CD4-positive, alpha-beta T cell treated with Interleukin-21 for 1 hour (primary cell): ENCODE measurements around the gene SLC24A4.
"Not testable (repeated sequence)": the region's sequence is repeated elsewhere in the genome, so short reads cannot be mapped to it uniquely, and the experiment has no call there.

Source experiments
- DNase-seq: peaks from one replicate; pipeline ENCODE4 v3.0.0-alpha.2; 2020

Gene SLC24A4

DNA sequence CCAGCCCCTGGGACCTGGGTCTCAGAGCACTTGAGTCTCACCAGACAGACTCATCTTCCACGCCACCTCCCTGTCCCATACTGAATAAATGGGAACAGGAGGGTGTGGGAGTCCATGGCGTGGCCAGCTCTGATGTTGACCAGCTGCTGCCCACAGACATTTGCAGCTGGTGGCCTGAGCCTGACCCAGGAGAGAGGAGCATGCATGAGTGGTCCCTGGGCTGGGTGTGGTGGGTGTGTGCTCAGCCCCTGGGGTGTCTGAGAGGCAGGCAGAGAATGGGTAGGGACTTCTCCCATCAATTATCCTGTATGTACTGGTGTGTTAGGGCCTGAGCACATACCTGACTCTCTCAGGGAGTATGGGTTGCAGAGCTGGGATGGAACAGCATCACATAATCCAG is 49.3 kb downstream of the SLC24A4 start:
- DNase-seq = no peak

DNA sequence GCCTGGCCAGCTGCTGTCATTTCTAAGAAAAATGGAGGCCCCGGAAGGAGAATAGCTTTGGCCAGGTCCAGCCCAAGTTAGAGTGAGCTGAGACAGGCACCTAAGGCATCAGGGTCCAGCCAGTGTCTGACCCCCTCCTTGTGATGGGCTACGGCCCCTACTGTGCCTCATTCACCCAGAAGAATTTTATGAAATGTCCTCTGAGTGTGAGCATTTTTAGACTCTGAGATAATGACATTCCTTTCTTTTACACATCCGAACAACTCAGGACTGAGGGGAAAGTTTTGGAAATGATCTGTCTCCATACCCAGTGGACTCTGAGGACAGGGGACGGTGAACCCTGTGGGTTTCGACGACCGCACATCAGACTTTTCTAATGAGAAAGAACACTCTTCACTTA is 50.4 kb downstream of the SLC24A4 start:
- DNase-seq = no peak

DNA sequence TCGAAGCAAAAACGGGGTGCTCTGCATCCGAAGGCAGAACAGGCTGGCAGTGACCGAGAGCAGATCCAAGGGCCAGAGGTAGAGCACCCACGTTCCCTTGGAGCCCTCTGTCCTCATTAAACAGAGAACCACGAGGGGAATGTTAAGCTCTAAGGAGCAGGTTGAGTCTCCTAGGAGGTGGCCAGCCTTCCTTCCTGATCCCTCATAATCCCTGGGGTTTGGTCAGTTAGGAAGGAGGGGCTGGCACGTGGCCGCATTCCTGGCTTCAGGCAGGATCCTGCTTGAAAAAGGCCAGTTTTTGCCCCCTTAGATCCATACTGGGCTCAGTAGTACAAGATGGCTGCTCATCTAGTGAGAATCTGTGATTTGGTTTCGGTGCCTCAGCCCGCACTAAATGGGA is 57.2 kb downstream of the SLC24A4 start:
- no peak for DNase-seq

DNA sequence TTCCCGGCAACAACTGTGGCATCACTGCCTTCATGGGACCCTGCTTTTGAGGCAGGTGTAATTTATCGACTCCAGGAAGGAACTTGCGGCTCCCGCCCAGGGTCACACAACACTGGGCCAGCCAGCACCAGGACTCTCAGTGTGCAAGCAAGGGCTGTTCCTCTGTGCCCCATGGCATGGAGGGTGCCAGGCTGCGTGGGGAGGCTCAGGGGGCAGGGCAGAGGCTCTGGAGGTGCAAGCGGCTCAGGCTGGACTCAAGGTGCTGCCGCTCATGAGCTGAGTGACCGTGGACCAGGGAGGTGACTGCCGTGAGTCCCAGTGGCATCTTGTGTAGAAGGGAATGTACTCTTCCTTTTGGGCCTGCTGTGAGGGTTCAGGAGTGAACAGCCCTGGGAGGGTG is 57.6 kb downstream of the SLC24A4 start:
- DNase-seq = no peak

DNA sequence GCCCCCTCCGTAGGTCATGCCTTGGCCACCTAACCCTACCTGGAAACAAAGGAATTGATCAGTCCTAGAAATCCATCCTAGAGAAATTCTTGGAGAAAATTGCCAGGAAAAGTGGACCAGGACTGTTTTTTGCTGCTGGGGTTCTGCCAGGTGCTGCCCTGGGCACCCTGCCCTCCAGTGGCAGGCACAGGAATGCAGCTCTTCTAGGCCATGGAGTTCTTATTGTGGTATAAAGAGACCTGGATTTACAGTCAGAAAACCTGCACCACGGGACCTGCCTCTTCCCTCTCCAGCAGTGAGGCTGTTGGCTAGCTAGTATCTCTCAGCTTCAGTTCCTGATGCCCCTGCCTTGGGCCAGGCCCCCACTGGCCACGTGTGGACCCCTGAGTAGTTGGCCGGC is 59.7 kb downstream of the SLC24A4 start:
- DNase-seq = no peak

DNA sequence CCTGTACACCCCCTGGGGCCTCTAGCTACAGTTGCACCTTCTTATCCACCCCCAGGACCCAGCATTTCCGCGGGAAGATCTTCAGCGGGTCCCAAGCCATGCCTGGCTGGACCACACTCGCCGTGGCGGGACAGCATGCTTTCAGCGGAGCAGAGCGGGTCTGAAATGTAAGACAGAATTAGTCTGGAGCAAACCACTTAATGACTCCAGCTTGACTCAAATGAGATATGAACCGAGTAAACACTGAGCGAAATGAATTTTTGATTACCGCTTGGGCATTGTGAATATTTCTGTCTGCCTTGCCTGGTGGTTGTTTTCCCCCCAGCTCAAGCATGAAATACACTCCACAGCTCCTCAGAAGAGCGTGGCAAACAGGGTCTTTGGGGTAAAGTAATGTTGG is 60.8 kb downstream of the SLC24A4 start:
- DNase-seq = no peak

DNA sequence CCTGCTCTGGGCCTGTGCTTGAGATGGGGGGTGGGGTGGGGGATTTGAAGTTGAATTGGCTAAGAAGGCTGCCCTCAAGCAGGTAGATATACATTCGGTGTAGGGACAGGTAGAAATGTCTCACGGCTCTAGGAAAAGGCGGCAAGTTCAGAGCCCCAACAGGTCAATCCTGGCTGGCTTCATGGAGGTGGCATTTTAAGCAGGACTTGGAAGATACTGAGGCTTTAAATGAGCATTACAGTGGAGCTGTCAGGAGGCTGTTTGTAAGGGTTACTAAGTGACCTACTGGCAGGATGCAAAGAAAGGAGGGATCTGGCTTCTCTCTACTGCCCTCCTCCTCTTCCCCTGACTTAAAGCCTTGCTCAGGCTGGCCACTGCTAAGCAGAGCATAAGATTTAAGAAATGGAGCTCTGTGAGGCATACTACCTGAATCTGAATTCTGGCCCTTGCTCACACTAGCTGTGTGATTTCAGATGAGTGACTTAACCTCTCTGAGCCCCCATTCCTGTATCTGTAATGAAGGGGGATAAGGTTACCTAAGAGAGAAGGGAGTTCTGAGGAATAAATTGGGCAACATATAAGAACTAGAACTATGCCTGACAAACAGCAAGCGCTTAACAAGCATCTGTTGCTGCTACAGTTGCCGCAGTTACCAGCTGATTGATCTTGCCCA is 61.6 kb downstream of the SLC24A4 start:
- no peak for DNase-seq

DNA sequence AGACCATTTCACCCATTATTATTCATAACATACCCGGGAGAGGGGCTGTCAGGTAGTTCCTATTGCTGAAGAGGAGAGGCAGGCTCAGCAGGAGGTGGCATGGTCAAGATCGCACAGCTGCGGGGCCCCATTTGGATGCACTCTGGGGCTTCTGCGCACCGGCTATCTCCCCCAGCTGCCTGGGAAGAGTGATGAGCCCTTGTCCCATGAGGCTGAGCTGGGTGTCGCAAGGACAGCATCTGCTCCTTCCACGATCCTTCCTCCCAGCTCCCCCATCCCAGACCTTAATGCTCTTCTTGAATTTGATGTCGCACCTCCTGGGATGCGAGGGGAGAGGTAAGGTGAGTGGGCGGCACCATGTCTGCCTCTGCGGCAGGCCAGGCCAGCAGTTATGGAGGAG is 62.6 kb downstream of the SLC24A4 start:
- no peak for DNase-seq

DNA sequence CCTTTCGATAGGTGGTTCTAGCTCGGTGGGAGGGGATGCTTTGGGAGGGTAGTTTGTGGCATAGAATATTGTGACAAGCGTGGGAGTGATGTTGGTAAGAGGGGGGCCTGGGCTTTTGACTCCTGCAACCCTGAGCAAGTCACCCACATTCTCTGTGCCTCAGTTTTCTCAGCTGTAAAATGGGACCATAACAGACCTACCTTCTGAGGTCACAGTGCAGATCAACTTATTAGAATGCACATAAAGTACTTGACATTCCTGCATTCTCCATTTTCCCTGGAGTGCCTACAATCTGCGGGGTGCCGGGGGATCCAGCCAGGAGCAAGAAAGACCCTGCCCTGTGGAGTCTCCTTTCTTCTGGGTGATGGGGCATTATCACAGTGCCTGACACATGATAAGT is 63.2 kb downstream of the SLC24A4 start:
- DNase-seq = no peak

DNA sequence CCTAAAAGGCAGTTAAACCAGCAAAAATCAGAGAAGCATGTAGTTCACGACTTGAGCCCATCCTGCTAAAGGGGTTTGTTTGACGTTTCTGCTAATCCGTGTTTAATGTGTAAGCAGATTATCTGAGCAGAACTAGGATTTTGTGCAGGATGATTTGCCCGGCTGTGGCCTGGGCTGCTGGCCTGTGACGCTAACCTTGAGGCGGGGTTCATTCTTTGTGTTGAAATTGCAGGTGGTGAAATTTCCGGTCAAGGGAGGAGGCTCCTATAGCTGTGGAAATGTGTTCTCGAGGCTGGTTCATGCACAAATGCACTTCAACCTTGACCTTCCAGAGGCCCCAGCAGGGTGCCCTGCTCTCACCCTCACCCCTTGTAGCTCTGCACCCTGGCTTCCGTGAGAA is 63.7 kb downstream of the SLC24A4 start:
- DNase-seq = no peak

DNA sequence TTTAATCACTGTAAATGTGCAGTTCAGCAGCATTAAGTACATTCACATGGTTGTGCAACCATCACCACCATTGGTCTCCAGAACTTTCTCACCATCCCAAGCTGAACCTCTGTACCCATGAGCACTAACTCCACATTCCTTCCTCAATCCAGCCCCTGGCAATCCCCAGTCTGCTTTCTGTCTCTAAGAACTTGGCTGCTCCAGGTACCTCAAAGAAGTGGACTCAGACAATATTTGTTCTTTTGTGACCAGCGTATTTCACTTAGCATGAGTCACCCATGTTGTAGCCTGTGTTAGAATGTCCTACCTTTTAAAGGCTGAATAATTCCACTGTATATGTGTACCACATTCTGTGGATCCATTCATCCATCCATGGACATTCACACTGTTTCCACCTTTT is 64.6 kb downstream of the SLC24A4 start:
- DNase-seq = no peak

DNA sequence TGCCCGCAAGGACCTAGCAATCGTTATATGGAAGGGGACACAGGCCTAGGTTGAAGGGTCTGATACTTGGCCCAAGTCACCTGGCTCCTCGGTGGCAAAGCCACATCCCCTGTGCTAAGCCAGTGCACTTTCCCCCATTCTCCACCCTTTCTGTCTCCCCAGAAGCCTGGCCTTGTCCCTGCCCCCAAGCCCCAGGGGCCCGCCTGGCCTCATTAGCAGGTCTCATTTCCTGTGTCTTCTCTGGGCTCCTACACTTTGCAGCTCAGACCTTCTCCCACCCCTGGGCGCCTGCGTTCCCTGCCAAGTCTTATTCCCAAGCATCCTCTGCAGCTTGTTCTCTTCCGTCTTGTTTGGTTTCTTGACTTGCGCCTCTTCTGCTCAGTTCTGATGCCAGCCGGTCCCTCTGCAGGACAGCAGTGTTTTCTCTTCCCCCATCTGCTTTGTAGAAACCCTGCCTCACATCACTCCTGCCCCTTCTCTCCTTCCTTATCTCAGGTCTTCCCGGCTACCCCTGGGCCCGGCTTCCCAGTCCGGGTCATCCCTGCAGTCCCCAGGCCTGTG is 66.7 kb downstream of the SLC24A4 start:
- DNase-seq = no peak

DNA sequence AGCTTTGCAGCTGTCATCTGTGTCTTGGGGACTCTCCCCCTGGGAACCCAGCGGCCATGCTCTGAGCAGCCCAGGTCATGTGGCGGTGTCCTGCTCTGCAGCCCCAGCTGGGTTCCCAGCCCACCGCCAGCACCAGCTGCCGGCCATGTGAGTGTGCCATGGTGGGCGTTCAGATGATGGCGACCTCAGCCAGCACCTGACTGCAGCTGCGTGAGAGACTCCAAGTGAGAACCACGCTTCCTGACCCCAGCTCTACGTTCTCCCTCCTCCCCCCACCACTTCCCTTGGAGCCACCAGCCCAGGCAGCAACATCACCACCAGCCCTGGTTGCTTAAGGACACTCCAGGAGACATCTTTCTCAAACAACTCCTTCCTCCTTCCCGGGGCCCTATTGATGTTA is 68.8 kb downstream of the SLC24A4 start:
- no peak for DNase-seq

DNA sequence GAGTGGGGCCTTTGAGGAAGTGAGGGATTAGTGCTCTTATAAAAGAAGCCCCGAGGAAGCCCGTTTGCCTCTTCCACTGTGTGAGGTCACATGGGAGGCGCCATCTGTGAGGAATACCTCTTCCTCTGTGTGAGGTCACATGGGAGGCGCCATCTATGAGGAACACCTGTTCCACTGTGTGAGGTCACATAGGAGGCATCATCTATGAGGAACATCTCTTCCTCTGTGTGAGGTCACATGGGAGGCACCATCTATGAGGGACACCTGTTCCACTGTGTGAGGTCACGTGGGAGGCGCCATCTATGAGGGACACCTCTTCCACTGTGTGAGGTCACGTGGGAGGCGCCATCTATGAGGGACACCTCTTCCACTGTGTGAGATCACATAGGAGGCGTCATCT is 69.7 kb downstream of the SLC24A4 start:
- DNase-seq = no peak

DNA sequence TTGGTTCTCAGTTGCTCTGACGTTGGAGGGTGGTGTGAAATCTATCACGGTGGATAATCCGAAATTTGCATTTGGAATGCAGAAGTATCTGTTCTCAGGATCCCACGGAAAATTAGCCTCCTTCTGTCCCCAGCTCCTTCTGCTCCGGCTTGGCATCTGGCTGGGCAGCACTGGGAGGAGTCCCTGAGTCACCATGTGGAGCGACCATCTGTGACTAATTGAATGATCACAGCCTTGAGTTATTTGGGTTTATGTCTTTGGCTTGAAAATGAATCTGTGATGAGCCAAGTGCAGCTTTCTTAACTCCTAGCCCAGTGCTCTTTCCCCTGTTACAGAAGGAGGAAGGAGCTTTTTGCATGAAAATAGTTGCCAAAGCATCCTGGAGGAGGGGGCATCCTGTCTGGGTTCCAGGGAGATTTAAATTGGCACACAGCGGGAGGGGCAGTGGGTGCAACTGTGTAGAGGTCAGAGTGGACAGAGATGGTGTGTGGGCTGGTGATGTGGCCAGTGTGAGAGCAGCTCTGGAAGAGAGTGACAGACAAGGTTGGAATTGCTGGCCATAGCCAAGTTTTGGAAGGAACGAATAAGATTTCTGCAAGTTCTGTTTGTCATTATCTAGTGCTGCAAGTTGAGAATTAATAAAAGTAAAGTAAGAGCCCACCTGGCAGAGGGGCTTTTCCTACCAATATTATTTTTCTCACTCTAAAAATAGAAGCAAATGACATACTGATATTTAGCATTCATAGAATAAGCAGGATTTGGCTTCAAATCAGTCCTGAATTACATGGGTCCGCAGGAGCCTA is 74.4 kb downstream of the SLC24A4 start:
- no peak for DNase-seq

DNA sequence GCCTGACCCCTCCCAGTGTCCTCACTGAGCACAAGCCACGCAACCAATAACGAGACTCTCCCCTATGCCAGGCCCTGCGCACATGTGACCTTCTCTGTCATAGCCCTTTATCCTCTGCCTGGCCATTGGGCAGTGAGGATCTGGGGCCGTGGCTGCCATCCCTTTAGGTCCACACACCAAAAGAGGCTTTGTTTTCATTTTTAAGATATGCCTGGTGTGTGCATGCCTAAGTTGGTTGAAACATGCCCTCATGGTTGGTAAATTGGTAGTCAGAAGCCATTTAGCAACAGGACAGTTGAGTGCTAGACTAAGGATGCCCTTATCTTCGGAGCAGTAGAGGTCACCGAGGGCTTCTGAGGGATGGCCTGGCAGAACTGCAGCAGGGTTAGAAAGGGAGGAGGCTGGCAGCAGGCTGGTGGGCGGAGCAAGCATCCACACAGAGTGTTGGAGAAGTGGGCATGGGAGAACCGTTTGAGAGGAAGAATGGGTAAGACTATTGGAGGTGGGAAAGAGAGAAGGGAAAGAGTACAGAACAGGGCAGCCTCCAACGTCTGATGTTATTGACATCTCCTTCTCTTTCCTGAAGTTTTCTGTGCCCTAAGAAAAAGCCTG is 75.1 kb downstream of the SLC24A4 start:
- DNase-seq = no peak

DNA sequence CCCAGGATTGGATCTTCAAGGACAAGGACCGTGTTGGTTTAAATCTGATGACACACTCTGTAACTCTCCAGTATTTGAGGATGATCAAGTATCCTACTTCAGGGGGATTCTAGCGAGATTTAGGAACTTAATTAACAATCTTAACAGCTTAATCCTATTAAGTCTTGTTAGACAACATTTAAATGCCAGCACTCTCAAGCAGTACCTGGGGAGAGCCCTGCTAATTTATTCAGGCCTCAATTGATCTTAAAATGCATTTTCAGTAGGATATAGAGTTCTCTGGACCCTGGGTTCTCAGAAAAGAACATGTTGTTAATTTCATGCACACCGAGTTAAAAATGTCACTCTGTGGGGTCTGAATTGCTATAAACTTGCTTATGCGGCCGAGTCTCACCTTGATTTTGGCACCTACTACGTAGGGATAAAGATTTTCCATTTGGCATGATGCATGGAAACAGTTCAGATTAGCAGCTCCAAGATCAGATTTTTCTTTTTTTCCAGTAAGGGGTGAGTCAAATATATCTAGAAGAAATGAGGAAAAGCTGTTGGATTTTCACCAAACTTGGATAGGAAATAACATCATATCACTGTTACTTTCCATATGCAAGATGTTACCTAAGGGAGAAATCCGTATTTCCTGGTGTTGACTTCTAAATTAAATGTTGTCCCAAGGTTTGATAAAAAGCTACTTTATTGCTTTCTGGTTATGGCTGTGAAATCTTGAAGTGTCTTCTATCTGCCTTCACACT is 76.1 kb downstream of the SLC24A4 start:
- no peak for DNase-seq

DNA sequence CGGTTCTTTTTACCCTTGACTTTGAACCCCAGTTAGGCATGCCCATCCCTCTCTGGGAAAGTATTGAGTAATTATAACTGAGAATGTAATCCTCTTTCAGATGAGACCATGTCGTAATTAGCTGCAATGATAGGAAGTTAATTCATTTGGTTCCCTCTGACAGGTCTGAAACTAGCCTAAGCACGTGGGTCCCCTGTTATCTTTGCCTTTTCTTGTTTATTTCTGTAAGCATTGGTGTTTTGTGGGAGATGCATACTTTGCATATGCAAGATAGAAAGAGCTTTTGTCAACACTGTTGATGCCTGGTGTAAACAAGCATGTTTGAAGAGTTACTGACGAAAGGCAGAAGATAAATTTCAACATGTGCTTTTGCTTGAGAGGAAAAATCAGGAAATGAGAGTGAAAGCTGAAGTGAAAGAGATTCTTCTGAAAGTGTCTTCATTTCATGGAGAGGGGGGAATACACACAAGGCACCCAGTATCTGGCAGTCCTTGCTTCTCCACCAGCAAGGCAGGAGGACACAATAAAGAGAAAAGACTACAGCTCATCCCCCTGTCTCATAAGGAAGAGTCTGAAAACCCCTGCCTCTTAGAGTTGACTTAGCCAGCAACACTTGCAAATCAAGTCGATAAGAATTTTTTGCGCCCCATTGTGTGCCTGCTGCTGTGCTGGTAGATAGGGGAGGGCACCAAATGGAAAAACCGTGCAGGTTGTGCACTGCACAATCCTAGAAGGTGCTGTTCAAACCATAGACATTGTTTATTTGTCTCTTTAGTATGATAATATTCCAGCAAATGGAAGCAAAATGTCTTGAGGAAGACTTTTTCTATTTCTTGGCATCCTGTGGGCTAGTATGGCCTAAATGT is 77.8 kb downstream of the SLC24A4 start:
- no peak for DNase-seq

DNA sequence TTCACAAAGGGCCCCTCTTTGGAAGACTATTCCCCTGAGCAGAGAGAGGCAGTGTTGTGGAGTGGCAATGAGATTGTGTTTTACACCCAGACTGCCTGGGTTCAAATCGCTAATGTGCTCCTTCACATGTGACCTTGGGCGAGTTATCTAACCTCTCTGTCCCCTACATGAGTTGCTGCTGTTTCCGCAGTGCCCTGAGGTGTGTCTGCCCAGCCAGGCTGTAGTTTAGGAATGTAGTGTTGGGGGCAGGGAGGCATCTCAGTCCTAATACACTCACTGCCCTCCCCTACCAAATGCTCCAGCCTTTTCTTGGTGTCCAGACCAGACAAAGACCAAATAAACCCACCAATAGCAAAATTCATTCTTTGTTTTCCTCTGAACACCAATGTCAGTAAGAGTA is 78.6 kb downstream of the SLC24A4 start:
- DNase-seq = no peak

DNA sequence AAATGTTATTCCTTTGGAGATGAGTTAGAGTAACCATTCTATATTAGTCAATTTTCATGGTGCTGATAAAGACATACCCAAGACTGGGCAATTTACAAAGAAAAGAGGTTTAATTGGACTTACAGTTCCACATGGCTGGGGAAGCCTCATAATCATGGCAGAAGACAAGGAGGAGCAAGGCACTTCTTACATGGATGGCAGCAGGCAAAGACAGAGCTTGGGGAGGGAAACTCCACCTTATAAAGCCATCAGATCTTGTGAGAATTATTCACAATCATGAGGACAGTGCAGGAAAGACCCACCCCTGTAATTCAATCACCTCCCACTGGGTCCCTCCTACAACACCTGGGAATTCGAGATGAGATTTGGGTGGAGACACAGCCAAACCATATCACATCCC is 79.5 kb downstream of the SLC24A4 start:
- not testable (repeated sequence) for DNase-seq

DNA sequence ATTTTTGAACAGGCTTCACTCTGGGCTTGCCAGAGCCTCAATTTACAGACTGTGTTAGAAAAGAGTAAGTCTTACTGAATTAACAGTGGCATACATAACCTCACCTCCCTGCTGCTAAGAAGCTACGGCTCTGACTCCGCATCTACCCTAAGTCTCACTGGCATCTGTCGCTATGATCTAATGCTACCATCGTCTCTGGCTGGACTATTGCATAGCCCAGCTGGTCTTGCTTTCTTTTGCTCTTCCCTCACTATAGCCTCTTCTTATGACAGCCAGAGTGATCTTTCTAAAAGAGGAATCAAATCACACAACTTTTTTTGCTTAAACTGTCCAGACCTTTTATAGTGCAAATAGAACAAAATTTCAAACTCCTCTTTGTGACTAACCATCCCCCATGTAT is 81.1 kb downstream of the SLC24A4 start:
- no peak for DNase-seq

DNA sequence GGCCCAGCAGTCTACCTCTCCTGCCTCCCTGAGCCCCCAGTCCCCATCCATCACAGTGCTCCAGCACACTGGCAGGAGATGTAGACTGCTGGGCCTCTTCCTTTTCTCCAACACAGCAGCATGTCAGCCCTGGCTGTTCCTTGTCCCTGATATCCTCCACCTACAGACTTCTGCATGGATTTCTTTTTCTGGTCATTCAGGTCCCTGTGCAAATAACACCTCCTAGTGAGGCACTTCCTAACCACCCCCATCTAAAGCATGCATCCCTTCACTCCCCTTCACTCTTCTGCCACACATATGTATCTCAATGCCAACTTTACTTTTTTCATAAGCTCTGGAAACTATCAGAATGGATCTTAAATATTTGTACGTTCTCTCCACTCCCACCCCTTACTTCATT is 81.5 kb downstream of the SLC24A4 start:
- DNase-seq = no peak
